ENCODE data around the gene PLCH2. TPM values are rescaled to one million over a fixed set of nuclear protein-coding genes. Genes with fewer than 3 reads are reported as not detected.

PLCH2 gene
- total and polyA plus RNA-seq, 4 donors: 0.33 to 1.3 (median 1.0) TPM; not detected in 1

GRCh38 chr1:2462819-2463218, 13.3 kb upstream of the PLCH2 start:
- WGBS: 64% methylated on average over 15 of the region's 15 CpGs
- no peak for DNase-seq (ENCODE audit: low spot score)
- Histone ChIP-seq H3K9ac (ENCODE audit: low read depth in 1 of 2, low read length in 2 of 2) (no peak overlapping the region), H3K9me3 (ENCODE audit: control insufficient read depth in 4 of 4, low read length in 3 of 4) (no peaks in the 10 kb centered on the region), H3K4me1 (ENCODE audit: control insufficient read depth in 4 of 4, insufficient read depth in 4 of 4, low read length in 3 of 4) (peaks cover 12 to 23% (median 18%) of the 10 kb centered on the region in 4 donors), H3K36me3 (ENCODE audit: control insufficient read depth in 4 of 4, insufficient read depth in 3 of 4, low read depth in 1 of 4, low read length in 3 of 4) (peaks cover 0 to 3% (median 0%) of the 10 kb centered on the region in 4 donors), H3K27ac (ENCODE audit: low read depth in 1 of 2, low read length in 2 of 2) (no peak overlapping the region), H3K4me3 (ENCODE audit: low read depth in 1 of 3, low read length in 3 of 3) (no peak overlapping the region), H3K27me3 (ENCODE audit: control insufficient read depth in 4 of 4, insufficient read depth in 4 of 4, low read length in 3 of 4) (peaks cover 0 to 6% (median 0%) of the 10 kb centered on the region in 4 donors)
- no peak for TF ChIP-seq HNF4G (IDR thresholded peaks at IDR 0.05)

DNA sequence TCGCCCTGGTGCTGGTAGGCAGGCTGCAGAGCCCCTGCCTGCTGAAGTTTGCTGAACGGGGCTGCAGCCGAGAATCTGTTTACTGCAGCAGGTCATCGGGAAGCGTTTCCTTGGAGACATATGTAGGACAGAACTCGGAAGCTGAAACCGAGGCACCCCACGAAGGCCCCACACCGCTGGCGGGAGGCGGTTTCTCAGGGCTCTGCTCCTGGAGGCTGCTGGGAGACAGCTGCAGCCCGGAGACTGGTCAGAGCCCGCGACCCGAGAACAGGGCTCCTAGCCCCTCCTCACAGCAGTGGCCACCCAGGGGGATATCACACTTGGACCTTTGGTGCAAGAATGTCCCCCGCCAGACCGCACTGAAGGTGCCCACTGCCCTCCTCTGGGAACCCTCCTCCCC, 12.7 kb upstream of the PLCH2 start:
- Histone ChIP-seq H3K9ac (ENCODE audit: low read depth in 1 of 2, low read length in 2 of 2) (no peak overlapping the region), H3K27me3 (ENCODE audit: control insufficient read depth in 4 of 4, insufficient read depth in 4 of 4, low read length in 3 of 4) (peaks cover 0 to 6% (median 0%) of the 10 kb centered on the region in 4 donors), H3K36me3 (ENCODE audit: control insufficient read depth in 4 of 4, insufficient read depth in 3 of 4, low read depth in 1 of 4, low read length in 3 of 4) (peaks cover 0 to 1% (median 0%) of the 10 kb centered on the region in 4 donors), H3K4me1 (ENCODE audit: control insufficient read depth in 4 of 4, insufficient read depth in 4 of 4, low read length in 3 of 4) (peaks cover 12 to 23% (median 18%) of the 10 kb centered on the region in 4 donors), H3K27ac (ENCODE audit: low read depth in 1 of 2, low read length in 2 of 2) (no peak overlapping the region), H3K4me3 (ENCODE audit: low read depth in 1 of 3, low read length in 3 of 3) (no peak overlapping the region), H3K9me3 (ENCODE audit: control insufficient read depth in 4 of 4, low read length in 3 of 4) (no peaks in the 10 kb centered on the region)
- TF ChIP-seq JUND (IDR thresholded peaks at IDR 0.05) (no peak), YY1 (IDR thresholded peaks at IDR 0.05) (no peak)
- DNase-seq (ENCODE audit: low spot score): no peak
- WGBS: 53% methylated on average over 17 of the region's 17 CpGs

- no peak for DNase-seq (ENCODE audit: low spot score)
- Histone ChIP-seq H3K27me3 (ENCODE audit: control insufficient read depth in 4 of 4, insufficient read depth in 4 of 4, low read length in 3 of 4) (peaks cover 0 to 6% (median 0%) of the 10 kb centered on the region in 4 donors), H3K9ac (ENCODE audit: low read depth in 1 of 2, low read length in 2 of 2) (no peak overlapping the region), H3K9me3 (ENCODE audit: control insufficient read depth in 4 of 4, low read length in 3 of 4) (no peaks in the 10 kb centered on the region), H3K36me3 (ENCODE audit: control insufficient read depth in 4 of 4, insufficient read depth in 3 of 4, low read depth in 1 of 4, low read length in 3 of 4) (no peaks in the 10 kb centered on the region), H3K4me3 (ENCODE audit: low read depth in 1 of 3, low read length in 3 of 3) (no peak overlapping the region), H3K4me1 (ENCODE audit: control insufficient read depth in 4 of 4, insufficient read depth in 4 of 4, low read length in 3 of 4) (peaks cover 5 to 11% (median 9%) of the 10 kb centered on the region in 4 donors), H3K27ac (ENCODE audit: low read depth in 1 of 2, low read length in 2 of 2) (no peak overlapping the region)
- TF ChIP-seq EGR1 (IDR thresholded peaks at IDR 0.05; ENCODE audit: low read depth in 2 of 2) (no peak), FOXA2 (IDR thresholded peaks at IDR 0.05) (no peak), JUND (IDR thresholded peaks at IDR 0.05) (no peak), HNF4A (conservative IDR thresholded peaks at IDR 0.05) (no peak), GABPA (IDR thresholded peaks at IDR 0.05 in 1 of 2, conservative IDR thresholded peaks at IDR 0.05 in 1 of 2) (no peak), SP1 (IDR thresholded peaks at IDR 0.05) (no peak), FOXA1 (IDR thresholded peaks at IDR 0.05) (no peak), CTCF (IDR thresholded peaks at IDR 0.05; ENCODE audit: low read depth, low read length, missing input control) (no peak)
- TF ChIP-seq, protein P1, sequence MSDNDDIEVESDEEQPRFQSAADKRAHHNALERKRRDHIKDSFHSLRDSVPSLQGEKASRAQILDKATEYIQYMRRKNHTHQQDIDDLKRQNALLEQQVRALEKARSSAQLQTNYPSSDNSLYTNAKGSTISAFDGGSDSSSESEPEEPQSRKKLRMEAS (IDR thresholded peaks at IDR 0.05): no peak
- TF ChIP-seq, protein P2, sequence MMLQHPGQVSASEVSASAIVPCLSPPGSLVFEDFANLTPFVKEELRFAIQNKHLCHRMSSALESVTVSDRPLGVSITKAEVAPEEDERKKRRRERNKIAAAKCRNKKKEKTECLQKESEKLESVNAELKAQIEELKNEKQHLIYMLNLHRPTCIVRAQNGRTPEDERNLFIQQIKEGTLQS (IDR thresholded peaks at IDR 0.05): no peak
- TF ChIP-seq, protein P3, sequence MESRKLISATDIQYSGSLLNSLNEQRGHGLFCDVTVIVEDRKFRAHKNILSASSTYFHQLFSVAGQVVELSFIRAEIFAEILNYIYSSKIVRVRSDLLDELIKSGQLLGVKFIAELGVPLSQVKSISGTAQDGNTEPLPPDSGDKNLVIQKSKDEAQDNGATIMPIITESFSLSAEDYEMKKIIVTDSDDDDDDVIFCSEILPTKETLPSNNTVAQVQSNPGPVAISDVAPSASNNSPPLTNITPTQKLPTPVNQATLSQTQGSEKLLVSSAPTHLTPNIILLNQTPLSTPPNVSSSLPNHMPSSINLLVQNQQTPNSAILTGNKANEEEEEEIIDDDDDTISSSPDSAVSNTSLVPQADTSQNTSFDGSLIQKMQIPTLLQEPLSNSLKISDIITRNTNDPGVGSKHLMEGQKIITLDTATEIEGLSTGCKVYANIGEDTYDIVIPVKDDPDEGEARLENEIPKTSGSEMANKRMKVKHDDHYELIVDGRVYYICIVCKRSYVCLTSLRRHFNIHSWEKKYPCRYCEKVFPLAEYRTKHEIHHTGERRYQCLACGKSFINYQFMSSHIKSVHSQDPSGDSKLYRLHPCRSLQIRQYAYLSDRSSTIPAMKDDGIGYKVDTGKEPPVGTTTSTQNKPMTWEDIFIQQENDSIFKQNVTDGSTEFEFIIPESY (IDR thresholded peaks at IDR 0.05): no peak
- TF ChIP-seq, protein P4, sequence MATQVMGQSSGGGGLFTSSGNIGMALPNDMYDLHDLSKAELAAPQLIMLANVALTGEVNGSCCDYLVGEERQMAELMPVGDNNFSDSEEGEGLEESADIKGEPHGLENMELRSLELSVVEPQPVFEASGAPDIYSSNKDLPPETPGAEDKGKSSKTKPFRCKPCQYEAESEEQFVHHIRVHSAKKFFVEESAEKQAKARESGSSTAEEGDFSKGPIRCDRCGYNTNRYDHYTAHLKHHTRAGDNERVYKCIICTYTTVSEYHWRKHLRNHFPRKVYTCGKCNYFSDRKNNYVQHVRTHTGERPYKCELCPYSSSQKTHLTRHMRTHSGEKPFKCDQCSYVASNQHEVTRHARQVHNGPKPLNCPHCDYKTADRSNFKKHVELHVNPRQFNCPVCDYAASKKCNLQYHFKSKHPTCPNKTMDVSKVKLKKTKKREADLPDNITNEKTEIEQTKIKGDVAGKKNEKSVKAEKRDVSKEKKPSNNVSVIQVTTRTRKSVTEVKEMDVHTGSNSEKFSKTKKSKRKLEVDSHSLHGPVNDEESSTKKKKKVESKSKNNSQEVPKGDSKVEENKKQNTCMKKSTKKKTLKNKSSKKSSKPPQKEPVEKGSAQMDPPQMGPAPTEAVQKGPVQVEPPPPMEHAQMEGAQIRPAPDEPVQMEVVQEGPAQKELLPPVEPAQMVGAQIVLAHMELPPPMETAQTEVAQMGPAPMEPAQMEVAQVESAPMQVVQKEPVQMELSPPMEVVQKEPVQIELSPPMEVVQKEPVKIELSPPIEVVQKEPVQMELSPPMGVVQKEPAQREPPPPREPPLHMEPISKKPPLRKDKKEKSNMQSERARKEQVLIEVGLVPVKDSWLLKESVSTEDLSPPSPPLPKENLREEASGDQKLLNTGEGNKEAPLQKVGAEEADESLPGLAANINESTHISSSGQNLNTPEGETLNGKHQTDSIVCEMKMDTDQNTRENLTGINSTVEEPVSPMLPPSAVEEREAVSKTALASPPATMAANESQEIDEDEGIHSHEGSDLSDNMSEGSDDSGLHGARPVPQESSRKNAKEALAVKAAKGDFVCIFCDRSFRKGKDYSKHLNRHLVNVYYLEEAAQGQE (IDR thresholded peaks at IDR 0.05): no peak
- WGBS: 77% methylated on average over 33 of the region's 33 CpGs
Measured at GRCh38 chr1:2465371-2466269, 10.5 kb upstream of the PLCH2 start.

All from liver (tissue), 9 donors.